GM18868 (cell line): ENCODE data around the gene HCFC1R1.
A peak's percentile ranks its signal among the peaks of the same experiment; 100 is the strongest.

Source experiments
- ATAC-seq: cut with Tn5 transposase; IDR thresholded peaks from one replicate; pipeline ENCODE4 v1.9.1; 2021; ENCODE audit warnings: mild to moderate bottlenecking, moderate library complexity; ENCODE audit not compliant: unreplicated experiment

The HCFC1R1 gene

DNA sequence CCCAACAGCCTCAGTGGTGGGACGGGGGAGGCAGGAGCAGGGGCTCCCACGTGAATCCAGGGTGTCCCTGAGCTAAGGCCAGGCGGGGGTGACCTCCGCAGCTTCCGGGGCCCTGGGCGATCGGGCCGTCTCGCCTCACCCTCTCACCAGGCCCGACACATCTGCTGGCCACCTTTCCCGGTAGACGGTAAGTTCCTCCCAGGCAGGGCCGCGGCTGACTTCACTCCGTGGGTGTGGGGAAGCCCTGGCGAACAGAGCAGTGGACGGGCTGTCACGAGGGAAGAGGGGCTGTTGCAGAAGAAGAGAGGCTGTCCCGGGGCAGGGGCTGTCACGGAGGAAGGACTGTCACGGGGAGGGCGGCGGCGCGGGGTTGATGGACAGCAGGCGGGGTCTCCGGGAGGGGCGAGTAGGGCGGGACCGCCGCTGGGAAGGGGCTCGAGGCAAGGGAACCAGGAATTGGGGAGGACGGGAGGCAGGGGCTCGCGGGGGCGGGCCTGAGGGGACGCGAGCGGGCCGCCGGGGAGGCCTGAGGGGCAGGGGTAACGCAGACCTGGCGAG is 44.0 kb downstream of the HCFC1R1 start:
- peak; percentile 5 for ATAC-seq

DNA sequence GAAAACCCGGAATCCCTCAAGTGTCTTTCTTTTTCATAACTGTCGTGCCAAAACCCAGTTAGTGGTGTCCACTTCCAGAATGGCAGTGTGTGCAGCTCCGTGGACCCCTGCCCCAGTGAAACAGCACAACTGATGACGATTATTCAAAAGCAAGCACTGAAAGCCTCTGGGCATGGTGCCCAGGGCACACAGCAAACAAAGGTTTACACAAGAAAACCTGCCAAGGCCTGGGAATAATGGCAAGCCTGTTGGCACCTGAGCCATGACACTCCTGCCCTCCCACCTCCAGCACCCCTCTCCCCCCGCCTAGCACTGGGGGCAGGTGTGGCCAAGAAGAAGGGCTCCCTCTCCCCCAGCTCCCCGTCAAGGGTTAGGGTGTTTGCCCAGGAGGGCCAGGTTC is 46.3 kb downstream of the HCFC1R1 start:
- no peak for ATAC-seq

DNA sequence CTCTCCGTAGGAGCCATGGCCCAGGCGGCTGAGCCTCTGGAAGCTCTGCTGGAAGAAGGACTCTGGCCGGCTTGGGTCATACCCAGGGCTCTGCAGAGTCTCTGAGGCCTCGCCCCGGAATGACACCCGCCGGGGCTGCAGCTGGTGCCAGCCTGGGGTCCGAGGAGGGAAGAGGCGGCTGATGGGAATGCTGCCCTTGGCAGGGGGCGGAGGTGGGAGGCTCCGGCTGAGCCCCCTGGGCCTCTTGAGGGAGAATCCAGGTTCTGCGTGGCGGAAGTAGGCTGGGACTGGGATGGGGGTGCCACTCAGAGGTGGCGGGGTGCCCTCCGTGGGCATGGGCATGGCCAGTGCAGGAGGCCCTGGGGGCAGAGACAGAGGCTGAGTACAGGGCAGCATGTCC is 47.1 kb downstream of the HCFC1R1 start:
- no peak for ATAC-seq

DNA sequence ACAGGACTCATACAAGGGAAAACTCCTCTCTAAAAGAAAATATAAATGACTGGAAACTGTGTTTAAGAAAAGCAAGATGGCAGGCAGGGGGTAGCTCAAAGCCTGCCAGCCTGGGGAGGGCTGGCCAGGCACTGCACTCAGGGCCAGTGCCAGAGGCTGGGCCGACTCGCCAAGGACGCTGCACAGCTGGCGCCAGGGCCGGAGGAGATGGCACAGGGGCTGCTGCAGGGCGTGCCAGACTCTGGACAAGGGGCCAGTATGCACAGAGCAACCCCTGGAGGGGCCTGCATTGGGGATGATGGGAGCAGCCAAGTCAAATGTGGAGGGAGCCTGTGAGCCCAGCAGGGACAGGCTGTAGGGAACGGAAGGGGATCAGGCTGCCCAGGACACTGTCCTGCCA is 47.5 kb downstream of the HCFC1R1 start:
- no peak for ATAC-seq

DNA sequence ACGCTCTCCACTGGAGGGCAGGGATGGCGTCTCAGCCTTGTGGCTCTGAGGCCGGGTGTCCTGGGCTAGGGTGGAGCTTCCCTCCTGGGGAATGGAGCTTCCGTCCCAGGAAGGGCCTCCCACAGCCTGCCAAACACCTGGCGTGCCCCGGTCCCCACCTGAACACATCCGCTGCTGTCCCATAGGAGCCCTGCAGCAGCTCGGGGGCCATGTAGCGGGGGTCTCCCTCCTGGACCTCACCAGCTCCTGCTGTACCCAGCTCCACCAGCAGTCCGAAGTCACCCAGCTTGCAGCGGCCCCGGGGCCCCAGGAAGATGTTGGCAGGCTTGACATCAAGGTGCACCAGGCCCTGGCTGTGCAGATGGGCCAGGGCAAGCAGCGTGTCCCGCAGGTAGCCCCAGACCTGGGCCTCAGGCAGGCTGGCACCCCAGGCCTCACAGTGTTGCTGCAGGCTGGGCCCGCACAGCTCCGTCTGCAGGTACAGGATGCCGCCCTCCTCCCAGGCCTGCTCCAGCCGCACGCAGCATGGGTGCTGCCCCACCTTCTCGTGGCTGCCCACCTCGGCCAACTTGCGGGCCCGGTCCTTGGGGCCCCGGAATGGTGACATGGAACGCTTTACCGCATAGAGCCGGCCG is 48.5 kb downstream of the HCFC1R1 start:
- no peak for ATAC-seq

DNA sequence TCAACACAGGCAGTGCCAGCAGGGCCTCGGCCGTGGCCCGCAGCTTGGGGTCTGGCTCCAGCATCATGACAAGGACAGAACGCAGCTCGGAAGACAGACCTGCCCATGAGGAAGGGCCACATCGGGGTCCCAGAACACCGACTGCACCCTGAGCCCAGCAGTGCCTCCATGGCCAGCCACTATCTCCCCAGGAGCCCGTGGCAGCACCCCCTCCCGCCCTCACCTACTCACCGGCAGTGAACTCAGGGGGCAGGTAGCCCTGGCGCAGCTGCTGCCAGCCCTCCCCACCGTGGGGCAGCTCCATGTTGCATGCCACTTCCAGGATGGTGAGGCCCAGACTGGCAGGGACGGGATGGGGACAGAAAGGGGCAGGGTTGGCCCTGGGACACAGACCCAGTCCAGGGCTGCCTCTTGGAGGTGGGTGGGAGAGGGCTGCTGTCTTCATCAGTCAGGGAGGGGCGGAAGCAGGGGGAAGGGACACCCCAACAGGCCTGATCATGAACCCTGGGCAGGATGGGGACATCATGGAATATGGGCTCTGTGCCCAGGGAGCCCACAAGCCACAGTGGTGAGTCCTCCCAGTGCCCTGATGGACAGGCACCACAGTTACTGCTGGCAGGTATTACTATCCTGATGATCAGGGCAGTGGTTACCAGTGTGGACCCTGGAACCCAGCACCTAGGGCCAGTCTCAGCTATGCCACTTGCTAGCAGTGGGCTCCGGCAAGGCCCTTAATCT is 49.3 kb downstream of the HCFC1R1 start:
- no peak for ATAC-seq

DNA sequence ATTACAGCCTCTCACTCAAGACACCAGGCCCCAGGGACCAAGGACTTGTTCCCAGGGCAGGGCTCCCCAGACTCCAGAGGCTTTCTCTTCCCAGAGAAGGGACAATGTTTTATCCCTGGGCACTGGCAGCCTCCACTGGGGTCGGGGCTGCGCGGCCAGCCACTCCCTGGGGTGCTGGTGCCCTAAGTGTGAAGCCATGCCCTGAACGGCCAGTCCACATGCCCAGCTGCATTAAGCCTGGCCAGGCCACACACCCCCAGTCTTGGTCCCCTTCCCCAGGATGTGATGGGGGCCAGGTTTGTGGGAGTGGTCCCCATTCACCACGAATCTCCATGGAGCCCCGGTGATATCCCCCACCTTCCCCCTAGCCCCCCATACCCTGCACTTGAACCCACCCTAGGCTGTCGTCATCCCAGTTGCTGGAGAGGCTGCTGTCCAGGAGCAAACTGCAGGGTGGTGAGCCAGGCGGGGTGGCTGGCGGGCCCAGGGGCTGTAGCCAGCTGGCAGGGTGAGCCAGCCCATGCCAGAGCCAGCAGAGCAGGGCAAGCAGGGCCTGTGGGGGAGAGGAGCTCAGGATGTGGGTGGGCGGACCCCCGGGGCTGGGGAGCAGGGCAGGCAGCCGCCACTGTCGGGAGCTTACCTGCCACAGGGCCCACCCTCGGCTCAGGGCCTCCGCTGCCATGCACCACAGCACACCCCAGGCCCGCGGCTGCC is 50.0 kb downstream of the HCFC1R1 start:
- ATAC-seq, result no peak

DNA sequence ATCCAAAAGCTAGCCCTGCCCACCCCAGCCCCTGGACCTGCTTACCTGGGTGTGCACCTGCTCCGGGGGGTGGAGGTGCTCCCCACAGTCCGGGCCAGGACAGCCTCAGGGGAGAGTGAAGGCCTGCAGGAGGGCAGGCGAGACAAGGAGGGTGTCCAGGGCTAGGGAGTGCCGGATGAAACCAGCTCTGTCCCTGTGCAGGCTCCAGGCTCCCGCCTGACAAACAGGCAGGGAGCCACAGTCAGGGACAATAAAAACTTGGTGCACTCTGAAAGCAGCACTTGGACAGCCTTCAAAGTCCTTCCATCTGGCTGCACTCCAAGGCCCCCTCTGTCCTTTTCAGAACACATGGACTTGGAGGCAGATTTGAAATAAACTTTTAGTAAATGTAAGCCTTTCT is 50.6 kb downstream of the HCFC1R1 start:
- ATAC-seq, result no peak
